ENCODE data around the gene FOXK1. TPM values are rescaled to one million over a fixed set of nuclear protein-coding genes. Genes with fewer than 3 reads are reported as not detected.

FOXK1 gene
- total and polyA plus RNA-seq, 2 of the 13 experiments (the other 11 are each of a cell fraction or from before 2014, with no cell fraction given), result 4.6 to 8.8 TPM

- no peak overlapping the region for H2AFZ ChIP-seq (ENCODE audit: low read length)
- WGBS (ENCODE audit: low lambda C conversion rate), result 74% methylated on average over 37 of the region's 37 CpGs
- H3K4me2 ChIP-seq (ENCODE audit: low read depth, low read length), result no peak overlapping the region
- no peaks in the 10 kb centered on the region for H3K9me3 ChIP-seq (ENCODE audit: low read length)
- ATAC-seq (no peak), DNase-seq (ENCODE audit: low spot score) (no peak), FAIRE-seq (no peak)
- no TSS peak for BruUV-seq (replicated peaks)
- H3K4me1 ChIP-seq (ENCODE audit: insufficient read depth, low read length), result peaks cover 6% of the 10 kb centered on the region; the same call in 1 of the 2 replicates
- peaks cover 9 to 41% of the 10 kb centered on the region in 2 experiments; a peak in 3 of 5 replicates for H3K27me3 ChIP-seq (ENCODE audit: control insufficient read depth in 1 of 2, insufficient read depth in 2 of 2, low read length in 2 of 2)
- no peaks in the 10 kb centered on the region for H3K79me2 ChIP-seq (ENCODE audit: insufficient read depth, low read length)
- no peaks in the 10 kb centered on the region for H3K36me3 ChIP-seq (replicated peaks in 1 of 2; ENCODE audit: control insufficient read depth in 1 of 2, insufficient read depth in 2 of 2, low read length in 2 of 2)
- ChIA-PET POLR2A (no interaction called here), CTCF (ENCODE audit: low intra/inter-chr PET ratio, low total read pairs) (no interaction called here)
- H3K4me3 ChIP-seq (replicated peaks in 1 of 3; ENCODE audit: insufficient read depth in 1 of 3, low read depth in 2 of 3, low read length in 3 of 3), result no peak overlapping the region
- TF ChIP-seq, protein P1, sequence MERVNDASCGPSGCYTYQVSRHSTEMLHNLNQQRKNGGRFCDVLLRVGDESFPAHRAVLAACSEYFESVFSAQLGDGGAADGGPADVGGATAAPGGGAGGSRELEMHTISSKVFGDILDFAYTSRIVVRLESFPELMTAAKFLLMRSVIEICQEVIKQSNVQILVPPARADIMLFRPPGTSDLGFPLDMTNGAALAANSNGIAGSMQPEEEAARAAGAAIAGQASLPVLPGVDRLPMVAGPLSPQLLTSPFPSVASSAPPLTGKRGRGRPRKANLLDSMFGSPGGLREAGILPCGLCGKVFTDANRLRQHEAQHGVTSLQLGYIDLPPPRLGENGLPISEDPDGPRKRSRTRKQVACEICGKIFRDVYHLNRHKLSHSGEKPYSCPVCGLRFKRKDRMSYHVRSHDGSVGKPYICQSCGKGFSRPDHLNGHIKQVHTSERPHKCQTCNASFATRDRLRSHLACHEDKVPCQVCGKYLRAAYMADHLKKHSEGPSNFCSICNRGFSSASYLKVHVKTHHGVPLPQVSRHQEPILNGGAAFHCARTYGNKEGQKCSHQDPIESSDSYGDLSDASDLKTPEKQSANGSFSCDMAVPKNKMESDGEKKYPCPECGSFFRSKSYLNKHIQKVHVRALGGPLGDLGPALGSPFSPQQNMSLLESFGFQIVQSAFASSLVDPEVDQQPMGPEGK (CRISPR knock-in tag; IDR thresholded peaks at IDR 0.05), result no peak
- TF ChIP-seq GRHL1 (CRISPR knock-in tag; conservative IDR thresholded peaks at IDR 0.05) (no peak), TERF1 (CRISPR knock-in tag; IDR thresholded peaks at IDR 0.05) (no peak), ZNF629 (CRISPR knock-in tag; conservative IDR thresholded peaks at IDR 0.05) (no peak), LCORL (IDR thresholded peaks at IDR 0.05) (no peak), LCORL (CRISPR knock-in tag; IDR thresholded peaks at IDR 0.05) (no peak), POLR2G (IDR thresholded peaks at IDR 0.05; ENCODE audit: low read depth, low read length) (no peak), KLF13 (CRISPR knock-in tag; IDR thresholded peaks at IDR 0.05) (no peak), ZNF570 (CRISPR knock-in tag; IDR thresholded peaks at IDR 0.05; ENCODE audit: borderline replicate concordance) (no peak)
- TF ChIP-seq, protein P2, sequence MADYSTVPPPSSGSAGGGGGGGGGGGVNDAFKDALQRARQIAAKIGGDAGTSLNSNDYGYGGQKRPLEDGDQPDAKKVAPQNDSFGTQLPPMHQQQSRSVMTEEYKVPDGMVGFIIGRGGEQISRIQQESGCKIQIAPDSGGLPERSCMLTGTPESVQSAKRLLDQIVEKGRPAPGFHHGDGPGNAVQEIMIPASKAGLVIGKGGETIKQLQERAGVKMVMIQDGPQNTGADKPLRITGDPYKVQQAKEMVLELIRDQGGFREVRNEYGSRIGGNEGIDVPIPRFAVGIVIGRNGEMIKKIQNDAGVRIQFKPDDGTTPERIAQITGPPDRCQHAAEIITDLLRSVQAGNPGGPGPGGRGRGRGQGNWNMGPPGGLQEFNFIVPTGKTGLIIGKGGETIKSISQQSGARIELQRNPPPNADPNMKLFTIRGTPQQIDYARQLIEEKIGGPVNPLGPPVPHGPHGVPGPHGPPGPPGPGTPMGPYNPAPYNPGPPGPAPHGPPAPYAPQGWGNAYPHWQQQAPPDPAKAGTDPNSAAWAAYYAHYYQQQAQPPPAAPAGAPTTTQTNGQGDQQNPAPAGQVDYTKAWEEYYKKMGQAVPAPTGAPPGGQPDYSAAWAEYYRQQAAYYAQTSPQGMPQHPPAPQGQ (CRISPR knock-in tag; IDR thresholded peaks at IDR 0.05; ENCODE audit: borderline replicate concordance), result no peak
- H3K9ac ChIP-seq (ENCODE audit: insufficient read depth, low read depth, low read length), result no peak overlapping the region
- H3K27ac ChIP-seq (ENCODE audit: extremely low read length, insufficient read depth, low read length), result no peak overlapping the region
- intact Hi-C loops (cut with micrococcal nuclease; ENCODE audit: unreplicated experiment) (no loop called here), in situ Hi-C loops (cut with HindIII; ENCODE audit: extremely low pct_ligation_motif_present, low pct_unique_long_range_greater_than_20kb) (no loop called here)
- H4K20me1 ChIP-seq (ENCODE audit: insufficient read depth, low read length), result no peaks in the 10 kb centered on the region
These were observed 126.5 kb downstream of the FOXK1 start for GRCh38 chr7:4808565-4808964.

Measured in HepG2 (cell line).